Adrenal gland (tissue), 12 donors: ENCODE measurements around the gene TIGD2. TPM values are rescaled to one million over a fixed set of nuclear protein-coding genes. Genes with fewer than 3 reads are reported as not detected.

Experiments used
- DNase-seq, 7 donors: peaks; one replicate each; pipeline ENCODE4 v3.0.0-alpha.2; 2019 to 2020
- H3K27ac ChIP-seq, 5 donors: fragments of 200-600 bp; sonication (generic) in 4 of 5; 1 replicate in 3 of 5; 2 replicates in 2 of 5; pipeline versions ENCODE4 v1.5.1 to v1.8.0; 2016 to 2020; ENCODE audit warnings: mild to moderate bottlenecking in 1 of 5
- H3K27me3 ChIP-seq: fragments of 200-600 bp; 2 replicates; pipeline ENCODE4 v1.8.0; 2021
- H3K36me3 ChIP-seq, 2 donors: fragments of 200-600 bp; replicated peaks in 1 of 2; 1 replicate in 1 of 2; 2 replicates in 1 of 2; pipeline versions ENCODE4 v1.5.1 to v1.8.0; 2018 to 2022
- H3K4me1 ChIP-seq, 2 donors: fragments of 200-600 bp; replicated peaks in 1 of 2; 1 replicate in 1 of 2; 2 replicates in 1 of 2; pipeline versions ENCODE4 v1.5.1 to v1.8.0; 2018 to 2021
- H3K4me3 ChIP-seq, 4 donors: fragments of 200-600 bp; sonication (generic) in 3 of 4; one replicate each; pipeline ENCODE4 v1.5.1; 2016 to 2018
- H3K9me3 ChIP-seq, 3 donors: fragments of 200-600 bp; sonication (generic) in 1 of 3; replicated peaks in 1 of 3; 1 replicate in 2 of 3; 2 replicates in 1 of 3; pipeline versions ENCODE4 v1.5.1 to v1.8.0; 2016 to 2021
- POLR2A ChIP-seq, 2 donors: fragments of 450-650 bp; IDR thresholded peaks; one replicate each; pipeline ENCODE4 v1.6.1; 2017; ENCODE audit warnings: antibody characterized with exemption in 2 of 2, mild to moderate bottlenecking in 2 of 2, moderate library complexity in 1 of 2
- WGBS, 4 donors: extraction: QIAGEN DNeasy Blood & Tissue Kit in 2 of 4; methylation state at CpG; one replicate each; pipeline versions ENCODE4 v1.1.5 to v1.1.7; 2013 to 2017; 5-methylcytosine and 5-hydroxymethylcytosine counted together
- intact Hi-C, 2 donors: fragments of 100-400 bp; cut with DNase I; formaldehyde crosslinking; loops; one replicate each; pipeline versions ENCODE4 v1.14.1 to v1.15.0; 2022 to 2023
- polyA plus RNA-seq, 3 donors: library from polyadenylated mRNA; stranded (reverse); fragments of 200-250 nt in 2 of 3; fragments of 350-450 nt in 1 of 3; fragmentation: Illumina TruSeq in 1 of 3; extraction: RNeasy Lipid Tissue Mini Kit (QIAGEN cat#74804) in 1 of 3; gene quantifications; one replicate each; pipeline ENCODE4 v1.2.3, GENCODE V29; 2013 to 2014
- total RNA-seq, 9 donors: library from RNA; depleted of rRNA in 4 of 9; stranded (reverse); fragments of >200 nt in 4 of 9; fragments of 120-200 nt in 1 of 9; fragmentation: NEBNext Ultra II Directional in 1 of 9; extraction: Animal tissue kit (Norgen Biotek cat#: 25700) in 1 of 9; gene quantifications; one replicate each; pipeline versions ENCODE4 v1.1.0 to v1.2.4, GENCODE V29; 2013 to 2023
- TF ChIP-seq, protein P1 (sequence below), 6 experiments: fragments of 450-650 bp in 4 of 6; fragments of 200-600 bp in 2 of 6; sonication (generic) in 1 of 6; IDR thresholded peaks; 1 replicate in 5 of 6; 2 replicates in 1 of 6; pipeline versions ENCODE4 v1.5.1 to v1.8.0; 2016 to 2021; ENCODE audit warnings: antibody characterized with exemption in 6 of 6, mild to moderate bottlenecking in 2 of 6, moderate library complexity in 1 of 6
- donor health status: healthy with polysubstance abuse.
- donor health status: Bipolar disorder and iron deficiency.
- donor health status: DM: yes; HTN: yes; CAD: no.
- donor health status: DM: no; HTN: no; CAD: no.
- donor health status: DM: no; HTN: no; CAD: no.
- donor health status: DM: yes; HTN: yes; CAD: no.

TIGD2 gene
- total and polyA plus RNA-seq, 12 donors: 1.4 to 8.8 (median 4.2) TPM

DNA sequence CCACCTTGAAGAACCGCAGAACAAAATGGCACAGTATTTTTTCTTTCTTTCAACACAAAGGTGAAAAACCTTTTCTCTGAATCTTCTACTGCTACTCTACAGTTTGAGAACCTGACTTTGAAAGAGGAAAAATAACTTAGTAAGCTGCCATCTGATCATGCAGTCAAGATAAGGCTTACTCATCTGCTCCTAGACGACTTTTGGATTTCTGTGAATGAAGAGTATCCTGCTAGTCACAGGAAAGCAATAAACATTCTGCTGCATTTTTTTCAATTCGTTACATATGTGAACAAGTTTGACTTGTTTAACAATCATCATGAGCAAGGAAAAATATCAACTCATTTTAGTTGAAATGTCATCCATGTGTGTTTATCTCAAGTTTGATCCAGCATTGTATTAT lies 25.2 kb downstream of the TIGD2 start:
- H3K4me3 ChIP-seq: no peak overlapping the region
- H3K27ac ChIP-seq: no peak overlapping the region
- H3K27me3 ChIP-seq: no peaks in the 10 kb centered on the region
- no peaks in the 10 kb centered on the region for H3K4me1 ChIP-seq
- no peak for DNase-seq
- intact Hi-C loops: no loop called here
- no peak for TF ChIP-seq POLR2A (IDR thresholded peaks at IDR 0.05)
- TF ChIP-seq, protein P1, sequence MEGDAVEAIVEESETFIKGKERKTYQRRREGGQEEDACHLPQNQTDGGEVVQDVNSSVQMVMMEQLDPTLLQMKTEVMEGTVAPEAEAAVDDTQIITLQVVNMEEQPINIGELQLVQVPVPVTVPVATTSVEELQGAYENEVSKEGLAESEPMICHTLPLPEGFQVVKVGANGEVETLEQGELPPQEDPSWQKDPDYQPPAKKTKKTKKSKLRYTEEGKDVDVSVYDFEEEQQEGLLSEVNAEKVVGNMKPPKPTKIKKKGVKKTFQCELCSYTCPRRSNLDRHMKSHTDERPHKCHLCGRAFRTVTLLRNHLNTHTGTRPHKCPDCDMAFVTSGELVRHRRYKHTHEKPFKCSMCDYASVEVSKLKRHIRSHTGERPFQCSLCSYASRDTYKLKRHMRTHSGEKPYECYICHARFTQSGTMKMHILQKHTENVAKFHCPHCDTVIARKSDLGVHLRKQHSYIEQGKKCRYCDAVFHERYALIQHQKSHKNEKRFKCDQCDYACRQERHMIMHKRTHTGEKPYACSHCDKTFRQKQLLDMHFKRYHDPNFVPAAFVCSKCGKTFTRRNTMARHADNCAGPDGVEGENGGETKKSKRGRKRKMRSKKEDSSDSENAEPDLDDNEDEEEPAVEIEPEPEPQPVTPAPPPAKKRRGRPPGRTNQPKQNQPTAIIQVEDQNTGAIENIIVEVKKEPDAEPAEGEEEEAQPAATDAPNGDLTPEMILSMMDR (IDR thresholded peaks at IDR 0.05): no peak
- no peaks in the 10 kb centered on the region for H3K36me3 ChIP-seq
- no peaks in the 10 kb centered on the region for H3K9me3 ChIP-seq
- WGBS, 4 donors: 41 to 70% (median 46%) methylated on average over 3 of the region's 3 CpGs

- 93 to 96% (median 95%) methylated on average over 5 of the region's 5 CpGs for WGBS, 4 donors
- Histone ChIP-seq H3K27ac (no peak overlapping the region), H3K4me3 (no peak overlapping the region), H3K27me3 (no peaks in the 10 kb centered on the region), H3K4me1 (no peaks in the 10 kb centered on the region), H3K9me3 (no peaks in the 10 kb centered on the region), H3K36me3 (no peaks in the 10 kb centered on the region)
- TF ChIP-seq POLR2A (IDR thresholded peaks at IDR 0.05): no peak
- TF ChIP-seq, protein P1 (IDR thresholded peaks at IDR 0.05): no peak
- intact Hi-C loops: no loop called here
- DNase-seq: no peak
These were observed 25.9 kb downstream of the TIGD2 start for GRCh38 chr4:89137231-89137630.

GRCh38 chr4:89137695-89138094 lies 26.4 kb downstream of the TIGD2 start:
- no peak overlapping the region for H3K4me3 ChIP-seq
- TF ChIP-seq, protein P1 (IDR thresholded peaks at IDR 0.05): no peak
- TF ChIP-seq POLR2A (IDR thresholded peaks at IDR 0.05): no peak
- H3K27me3 ChIP-seq: no peaks in the 10 kb centered on the region
- H3K27ac ChIP-seq: no peak overlapping the region
- no peak for DNase-seq
- 82 to 96% (median 95%) methylated on average over 6 to 12 of the region's 12 CpGs for WGBS, 4 donors
- H3K9me3 ChIP-seq: no peaks in the 10 kb centered on the region
- no peaks in the 10 kb centered on the region for H3K36me3 ChIP-seq
- intact Hi-C loops: no loop called here
- no peaks in the 10 kb centered on the region for H3K4me1 ChIP-seq

DNA sequence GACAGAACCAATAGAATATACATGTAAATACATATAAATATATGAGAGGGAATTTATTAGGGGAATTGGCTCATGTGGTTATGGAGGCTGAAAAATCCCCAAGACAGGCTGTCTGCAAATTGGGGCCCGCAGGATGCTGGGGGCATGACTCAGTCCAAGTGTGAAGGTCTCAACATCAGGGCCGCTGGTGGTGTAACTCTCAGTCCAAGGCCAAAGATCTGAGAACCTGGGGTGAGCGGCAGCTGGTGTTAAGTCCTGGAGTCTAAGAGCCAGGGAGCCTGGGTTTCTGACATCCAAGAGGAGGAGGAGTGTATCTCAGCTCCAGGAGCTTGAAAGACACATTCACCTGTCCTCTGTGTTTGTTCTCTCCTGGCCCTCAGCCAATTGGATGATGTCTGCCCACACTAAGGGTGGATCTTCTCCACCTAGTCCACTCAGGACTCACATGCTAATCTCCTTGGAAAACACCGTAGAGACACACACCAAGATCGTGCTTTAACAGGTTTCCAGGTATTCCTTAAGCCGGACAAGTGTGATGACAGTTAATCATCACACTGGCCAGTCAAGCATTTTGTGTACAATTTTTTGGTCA lies 28.9 kb downstream of the TIGD2 start:
- 67 to 81% (median 71%) methylated on average over 6 of the region's 6 CpGs for WGBS, 4 donors
- Histone ChIP-seq H3K9me3 (no peaks in the 10 kb centered on the region), H3K36me3 (no peaks in the 10 kb centered on the region), H3K4me3 (no peak overlapping the region), H3K27me3 (no peaks in the 10 kb centered on the region), H3K27ac (no peak overlapping the region), H3K4me1 (no peaks in the 10 kb centered on the region)
- intact Hi-C loops: no loop called here
- peak; percentile 23 to 70 (median 63) for DNase-seq
- TF ChIP-seq, protein P1 (IDR thresholded peaks at IDR 0.05): no peak
- TF ChIP-seq POLR2A (IDR thresholded peaks at IDR 0.05): no peak
